Prostate gland (tissue), 2 donors: ENCODE measurements around the gene ENOX1.

ENCODE experiments used
- POLR2AphosphoS5 ChIP-seq: sonication (generic); formaldehyde crosslinking; IDR thresholded peaks from one replicate; pipeline ENCODE4 v1.6.1; 2017; ENCODE audit warnings: antibody characterized with exemption
- TF ChIP-seq, protein P1 (sequence below), 4 experiments: fragments of 200-600 bp in 2 of 4; fragments of 450-650 bp in 2 of 4; sonication (generic) in 2 of 4; IDR thresholded peaks; 1 replicate in 3 of 4; 2 replicates in 1 of 4; pipeline ENCODE4 v1.5.1; 2016 to 2019; ENCODE audit warnings: antibody characterized with exemption in 4 of 4, mild to moderate bottlenecking in 2 of 4, moderate library complexity in 2 of 4

DNA sequence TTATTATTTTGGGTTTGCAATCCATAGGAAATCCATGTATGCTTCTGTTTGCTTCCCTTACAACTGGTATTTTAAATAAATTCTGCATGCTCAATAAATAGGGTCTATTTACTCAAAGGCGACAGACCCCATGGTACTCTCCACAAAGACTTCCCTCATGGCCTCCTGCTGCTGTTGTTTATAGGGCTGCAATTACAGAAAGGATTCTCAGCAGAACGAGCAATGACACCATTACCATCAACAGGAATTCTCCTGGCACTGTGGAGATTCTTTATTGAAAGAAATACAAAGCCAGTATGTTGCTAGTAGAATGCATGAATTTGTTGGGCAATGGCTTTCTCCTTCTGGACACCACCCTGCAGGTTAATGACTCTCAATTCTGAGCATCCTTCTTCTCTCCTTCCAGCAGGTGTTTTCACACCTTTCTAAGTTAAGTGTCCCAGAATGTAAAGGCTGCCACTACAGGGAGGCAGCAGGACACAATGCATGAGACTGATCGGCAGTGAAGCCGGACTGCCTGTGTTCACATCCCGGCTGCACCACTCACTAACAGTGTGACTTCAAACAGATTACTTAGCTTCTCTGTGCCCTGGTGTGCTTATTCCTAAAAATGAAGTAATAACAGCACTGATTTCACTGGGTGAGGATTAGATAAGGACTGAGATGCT is 403.1 kb downstream of the ENOX1 start:
- no peak for TF ChIP-seq POLR2AphosphoS5
- TF ChIP-seq, protein P1, sequence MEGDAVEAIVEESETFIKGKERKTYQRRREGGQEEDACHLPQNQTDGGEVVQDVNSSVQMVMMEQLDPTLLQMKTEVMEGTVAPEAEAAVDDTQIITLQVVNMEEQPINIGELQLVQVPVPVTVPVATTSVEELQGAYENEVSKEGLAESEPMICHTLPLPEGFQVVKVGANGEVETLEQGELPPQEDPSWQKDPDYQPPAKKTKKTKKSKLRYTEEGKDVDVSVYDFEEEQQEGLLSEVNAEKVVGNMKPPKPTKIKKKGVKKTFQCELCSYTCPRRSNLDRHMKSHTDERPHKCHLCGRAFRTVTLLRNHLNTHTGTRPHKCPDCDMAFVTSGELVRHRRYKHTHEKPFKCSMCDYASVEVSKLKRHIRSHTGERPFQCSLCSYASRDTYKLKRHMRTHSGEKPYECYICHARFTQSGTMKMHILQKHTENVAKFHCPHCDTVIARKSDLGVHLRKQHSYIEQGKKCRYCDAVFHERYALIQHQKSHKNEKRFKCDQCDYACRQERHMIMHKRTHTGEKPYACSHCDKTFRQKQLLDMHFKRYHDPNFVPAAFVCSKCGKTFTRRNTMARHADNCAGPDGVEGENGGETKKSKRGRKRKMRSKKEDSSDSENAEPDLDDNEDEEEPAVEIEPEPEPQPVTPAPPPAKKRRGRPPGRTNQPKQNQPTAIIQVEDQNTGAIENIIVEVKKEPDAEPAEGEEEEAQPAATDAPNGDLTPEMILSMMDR (IDR thresholded peaks at IDR 0.05) = no peak
